Renal cortical epithelial cell (primary cell): ENCODE measurements around the gene ZNF605. TPM values are rescaled to one million over a fixed set of nuclear protein-coding genes. Genes with fewer than 3 reads are reported as not detected.
"Not testable (repeated sequence)": the region's sequence is repeated elsewhere in the genome, so short reads cannot be mapped to it uniquely, and the experiment has no call there.

Experiments
- DNase-seq: peaks from one replicate; pipeline ENCODE4 v3.0.0-alpha.2; 2011; ENCODE audit warnings: low read depth
- total RNA-seq: library from RNA; depleted of rRNA; stranded (reverse); fragments of >200 nt; gene quantifications from 2 replicates; pipeline ENCODE4 v1.2.3, GENCODE V29; 2014

Gene ZNF605
- total RNA-seq, 1 donor from 2014 or later = 25.3 TPM

DNA sequence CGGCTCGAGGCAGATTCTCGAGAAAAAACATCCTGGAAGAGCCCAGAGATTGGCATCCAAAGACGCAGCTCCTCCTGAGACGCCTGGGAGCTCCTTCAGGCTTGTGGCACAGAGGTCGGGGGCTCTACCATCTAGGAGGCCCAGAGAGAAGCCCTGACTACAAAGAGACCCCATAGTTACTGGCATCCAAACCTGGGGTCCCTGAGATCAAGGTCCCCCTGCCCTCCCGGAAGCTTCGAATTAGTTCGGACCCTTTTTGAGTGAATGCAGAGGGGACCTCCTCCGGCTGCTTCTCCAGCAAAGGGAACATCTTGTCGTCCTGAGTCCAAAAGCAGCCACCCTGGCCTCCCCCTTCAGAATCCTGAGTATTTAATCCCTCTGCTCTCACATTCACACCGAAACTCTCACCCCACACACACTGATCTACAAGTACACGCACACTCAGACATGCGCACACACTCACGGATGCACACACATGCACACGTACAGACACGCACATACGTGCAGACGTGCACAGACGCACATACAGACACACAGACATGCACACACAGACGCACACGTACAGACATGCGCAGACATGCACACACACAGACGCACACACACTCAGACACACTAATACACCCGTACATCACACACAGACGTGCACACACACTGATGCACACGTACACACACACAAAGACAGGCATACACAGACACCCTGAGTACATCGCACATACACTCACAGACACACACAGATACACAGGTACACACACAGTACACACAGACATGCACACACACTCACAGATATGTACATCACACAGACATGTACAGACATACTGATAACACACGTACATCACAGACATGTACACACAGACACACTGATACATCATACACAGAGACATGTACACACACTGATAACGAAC, 5.9 kb downstream of the ZNF605 start:
- no peak for DNase-seq

DNA sequence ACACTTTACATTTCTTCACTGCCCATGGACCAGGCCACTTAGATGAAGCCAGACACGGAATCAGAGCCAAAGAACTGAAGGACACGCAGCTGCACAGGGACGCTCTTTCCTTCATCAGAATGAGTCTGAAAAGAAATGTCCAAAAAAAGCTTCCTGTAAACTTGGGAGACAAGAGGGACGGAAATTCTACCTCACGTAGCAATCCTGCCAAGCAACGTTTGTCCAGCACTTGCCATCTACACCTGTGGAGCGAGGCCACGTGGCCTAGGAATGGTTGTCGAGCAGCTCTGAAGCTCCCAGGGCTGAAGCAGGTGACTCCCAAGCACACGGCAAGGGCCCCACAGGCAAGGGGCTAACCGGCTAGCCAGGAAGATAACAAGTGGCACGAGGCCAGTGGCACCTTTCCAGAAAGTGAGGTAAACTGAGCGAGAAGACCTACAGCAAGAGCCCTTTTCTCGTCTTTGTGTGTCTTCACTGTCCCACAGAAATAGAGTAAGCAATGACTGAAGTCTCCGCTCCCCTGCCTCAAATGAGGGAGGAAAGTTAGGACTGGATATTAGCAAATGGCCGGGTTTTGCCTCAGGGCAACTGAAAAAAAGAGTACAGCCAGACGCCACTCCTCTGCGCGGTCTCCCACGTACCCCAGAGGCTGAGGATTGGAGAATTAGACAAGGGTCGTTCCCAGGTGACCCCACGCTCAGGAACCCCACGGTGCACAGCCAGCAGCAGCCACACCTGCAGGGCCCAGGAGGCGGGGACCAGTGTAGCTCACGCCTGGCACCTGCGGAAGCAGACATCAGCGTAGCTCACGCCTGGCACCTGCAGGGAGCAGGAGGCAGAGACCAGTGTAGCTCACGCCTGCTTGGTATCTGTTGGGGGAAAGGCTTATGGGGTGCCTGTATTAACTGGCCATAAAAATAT, 7.7 kb downstream of the ZNF605 start:
- DNase-seq = no peak

DNA sequence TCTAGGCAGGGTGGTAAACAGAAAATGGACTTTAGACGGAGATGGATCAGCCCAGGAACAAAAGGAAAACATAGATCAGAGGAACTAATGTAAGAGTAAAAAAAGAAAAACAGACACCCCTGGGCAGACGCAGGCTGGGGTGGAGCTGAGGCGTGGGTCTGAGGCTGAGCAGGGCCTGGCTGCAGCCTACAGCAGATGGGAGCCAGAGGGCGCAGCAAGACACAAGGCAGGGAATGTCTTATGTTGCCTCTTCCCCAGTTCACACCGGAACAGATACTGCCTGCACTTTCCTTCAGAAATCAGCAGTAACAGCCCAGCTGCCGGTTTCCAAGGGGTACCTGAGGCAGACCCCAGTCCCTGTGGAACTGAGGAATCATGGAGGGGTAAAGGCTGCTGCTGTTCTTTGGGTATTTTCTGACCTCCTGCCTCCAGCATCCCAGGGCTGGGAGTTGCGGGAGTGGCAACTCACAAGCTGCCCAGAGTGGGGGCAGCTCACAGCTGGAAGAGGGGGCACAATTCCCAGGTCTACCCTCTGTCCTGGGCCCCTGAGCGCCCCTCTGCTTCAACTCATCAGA, 9.8 kb downstream of the ZNF605 start:
- DNase-seq = no peak

DNA sequence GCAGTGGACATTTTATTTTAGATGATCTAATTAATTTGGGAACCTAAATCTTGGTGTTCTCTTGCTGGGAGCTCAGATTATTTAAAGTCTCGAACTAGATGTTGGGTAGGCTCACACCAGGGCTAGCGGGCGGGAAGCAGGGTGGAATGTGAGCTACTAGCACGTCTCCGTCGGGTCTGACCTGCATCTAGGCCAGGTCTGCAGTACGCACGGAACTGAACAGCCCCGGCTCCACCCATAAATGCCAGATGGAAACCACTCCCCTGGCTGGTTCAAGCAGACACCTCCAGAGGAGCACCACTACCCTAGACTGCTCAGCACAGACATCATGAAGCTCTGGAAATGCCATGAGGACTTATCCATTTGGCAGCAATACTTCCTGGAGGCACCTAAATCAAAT, 10.3 kb downstream of the ZNF605 start:
- no peak for DNase-seq

DNA sequence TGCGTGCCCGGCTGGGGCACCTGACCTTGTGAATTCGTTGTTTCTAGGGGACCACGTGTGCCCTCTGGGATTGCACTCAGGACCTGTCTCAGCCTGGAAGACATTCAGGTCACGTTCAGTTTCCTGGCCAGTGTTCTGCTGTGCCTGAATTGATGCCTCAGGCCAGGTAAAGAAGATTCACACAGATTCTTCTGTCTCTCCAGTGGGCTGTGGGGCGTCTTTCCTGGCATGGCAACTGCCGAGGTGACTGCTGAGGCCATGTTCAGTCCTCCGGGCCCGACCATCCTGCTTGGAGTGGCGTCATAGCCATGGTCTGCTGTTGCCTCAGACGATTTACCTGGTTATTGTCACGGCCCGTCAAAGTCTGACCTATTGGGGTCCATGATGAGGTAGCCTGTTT, 13.5 kb downstream of the ZNF605 start:
- DNase-seq = no peak

DNA sequence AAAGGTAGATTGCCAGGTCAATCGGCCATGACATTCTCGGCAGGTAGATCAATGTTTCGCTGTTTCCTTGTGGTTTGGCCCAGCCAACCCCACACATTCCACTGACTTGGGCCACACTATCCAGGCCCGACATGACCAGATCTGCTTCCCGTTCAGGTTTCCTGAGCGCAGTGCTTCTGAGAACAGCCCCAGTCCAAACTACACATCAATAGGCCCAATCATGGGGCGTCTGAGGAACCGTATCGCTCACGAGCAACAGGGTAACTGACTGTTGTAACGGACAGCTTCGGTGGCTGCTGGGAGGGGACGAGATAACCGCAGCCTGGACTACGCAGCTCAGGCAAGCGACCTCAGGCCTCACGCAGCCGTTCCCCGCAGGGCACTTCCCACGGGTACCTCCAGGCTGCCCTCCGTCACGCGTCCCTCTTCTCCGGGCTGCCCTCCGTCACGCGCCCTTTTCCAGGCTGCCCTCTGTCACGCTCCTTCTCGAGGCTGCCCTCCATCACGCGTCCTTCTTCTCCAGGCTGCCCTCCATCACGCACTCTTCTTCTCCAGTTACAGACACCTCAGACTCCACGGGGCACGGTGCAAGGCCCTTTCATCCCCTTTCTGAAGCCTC, 14.7 kb downstream of the ZNF605 start:
- DNase-seq = no peak

DNA sequence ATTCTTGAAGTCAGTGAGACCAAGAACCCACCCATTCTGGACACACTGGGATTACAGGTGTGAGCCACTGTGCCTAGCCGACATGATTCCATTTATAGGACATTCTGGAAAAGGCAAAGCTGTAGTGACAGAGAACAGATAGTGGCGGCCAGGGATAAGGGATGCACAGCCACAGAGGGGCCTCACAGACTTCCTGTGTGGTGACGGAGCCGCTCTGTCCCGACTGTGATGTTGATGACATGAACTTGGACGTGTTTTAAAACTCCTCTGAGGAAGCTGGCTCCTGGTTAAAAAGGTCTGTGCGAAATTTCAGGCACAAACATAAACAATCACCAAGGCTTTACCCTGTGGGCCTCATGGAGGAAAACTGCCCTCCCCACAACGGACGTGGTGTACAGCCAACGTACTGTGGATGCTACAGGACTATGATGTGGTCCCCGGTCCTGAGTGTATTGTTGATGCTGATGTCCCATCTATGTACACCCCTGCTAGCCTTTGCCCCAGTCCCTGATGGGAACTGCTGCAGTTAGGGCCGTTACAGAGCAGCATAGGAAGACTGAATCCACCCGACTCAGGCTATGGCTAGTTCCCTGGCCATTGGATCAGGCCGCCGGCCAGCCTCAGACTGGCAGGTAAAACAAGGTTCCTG, 15.9 kb downstream of the ZNF605 start:
- DNase-seq = no peak

DNA sequence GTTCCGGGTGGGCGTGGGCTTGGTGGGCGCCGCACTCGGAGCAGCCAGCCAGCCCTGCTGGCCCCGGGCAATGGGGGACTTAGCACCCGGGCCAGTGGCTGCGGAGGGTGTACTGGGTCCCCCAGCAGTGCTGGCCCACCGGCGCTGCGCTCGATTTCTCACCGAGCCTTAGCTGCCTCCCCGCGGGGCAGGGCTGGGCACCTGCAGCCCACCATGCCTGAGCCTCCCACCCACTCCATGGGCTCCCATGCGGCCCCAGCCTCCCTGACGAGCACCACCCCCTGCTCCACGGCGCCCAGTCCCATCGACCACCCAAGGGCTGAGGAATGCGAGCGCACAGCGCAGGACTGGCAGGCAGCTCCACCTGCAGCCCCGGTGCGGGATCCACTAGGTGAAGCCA, 17.3 kb downstream of the ZNF605 start:
- not testable (repeated sequence) for DNase-seq

DNA sequence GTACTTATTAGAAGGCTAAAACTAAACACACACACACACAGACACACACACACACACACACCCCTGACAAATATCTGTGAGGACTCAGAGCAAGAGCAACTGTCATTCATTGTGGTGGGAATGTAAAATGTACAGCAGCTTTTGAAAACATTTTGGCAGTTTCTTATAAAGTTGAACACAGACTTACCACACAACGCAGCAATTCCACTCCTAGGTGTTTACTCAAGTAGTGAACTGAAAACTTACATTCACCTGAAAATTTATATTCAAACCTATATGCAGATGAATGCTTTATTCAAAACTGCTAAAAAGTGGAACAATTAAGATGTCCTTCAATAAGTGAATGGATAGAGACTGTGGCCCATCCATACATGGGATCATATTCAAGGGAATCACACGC, 18.6 kb downstream of the ZNF605 start:
- DNase-seq = no peak

DNA sequence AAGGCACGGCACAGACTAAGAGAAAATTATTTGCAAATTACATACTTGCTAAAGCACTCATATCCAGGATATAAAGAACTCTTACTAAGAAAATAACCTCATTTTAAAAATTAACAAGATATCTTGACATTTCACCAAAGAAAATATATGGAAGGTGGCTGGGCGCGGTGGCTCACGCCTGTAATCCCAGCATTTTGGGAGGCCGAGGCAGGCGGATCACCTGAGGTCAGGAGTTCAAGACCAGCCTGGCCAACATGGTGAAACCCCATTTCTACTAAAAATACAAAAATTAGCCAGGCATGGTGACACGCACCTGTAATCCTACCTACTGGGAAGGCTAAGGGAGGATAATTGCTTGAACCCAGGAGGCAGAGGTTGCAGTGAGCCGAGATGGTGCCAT, 19.2 kb downstream of the ZNF605 start:
- not testable (repeated sequence) for DNase-seq

DNA sequence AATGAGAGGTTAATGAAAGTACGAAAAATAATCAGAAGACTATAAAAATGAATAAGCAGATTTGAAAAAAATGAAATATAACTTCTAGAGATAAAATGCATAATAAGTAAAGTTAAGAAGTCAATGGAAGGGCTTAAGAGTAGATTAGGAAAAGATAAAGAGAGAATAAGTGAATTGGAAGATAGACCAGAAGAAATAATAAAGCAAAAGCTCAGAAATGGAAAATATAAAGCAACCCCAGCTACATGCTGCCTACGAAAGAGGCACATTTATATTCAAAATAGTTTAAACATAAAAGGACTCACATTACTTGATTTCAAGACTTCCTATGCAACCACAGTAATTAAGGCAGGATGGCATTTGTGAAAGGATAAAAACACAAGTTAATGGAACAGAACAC, 19.9 kb downstream of the ZNF605 start:
- DNase-seq = no peak

DNA sequence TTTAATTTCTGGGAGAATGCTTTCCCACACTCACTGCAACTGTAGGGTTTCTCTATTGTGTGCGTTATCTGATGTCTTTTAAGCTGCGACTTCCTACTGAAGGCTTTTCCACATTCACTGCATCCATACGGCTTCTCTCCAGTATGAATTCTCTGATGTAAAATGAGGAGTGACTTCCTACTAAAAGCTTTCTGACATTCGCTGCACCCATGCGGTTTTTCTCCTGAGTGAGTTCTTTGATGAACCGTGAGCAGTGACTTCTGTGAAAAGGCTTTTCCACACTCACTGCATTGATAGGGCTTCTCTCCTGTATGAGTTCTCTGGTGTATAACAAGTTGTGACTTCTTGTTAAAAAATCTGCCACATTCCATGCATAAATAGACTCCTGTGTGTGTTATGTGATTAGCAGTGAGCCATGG, 29.7 kb downstream of the ZNF605 start:
- no peak for DNase-seq

DNA sequence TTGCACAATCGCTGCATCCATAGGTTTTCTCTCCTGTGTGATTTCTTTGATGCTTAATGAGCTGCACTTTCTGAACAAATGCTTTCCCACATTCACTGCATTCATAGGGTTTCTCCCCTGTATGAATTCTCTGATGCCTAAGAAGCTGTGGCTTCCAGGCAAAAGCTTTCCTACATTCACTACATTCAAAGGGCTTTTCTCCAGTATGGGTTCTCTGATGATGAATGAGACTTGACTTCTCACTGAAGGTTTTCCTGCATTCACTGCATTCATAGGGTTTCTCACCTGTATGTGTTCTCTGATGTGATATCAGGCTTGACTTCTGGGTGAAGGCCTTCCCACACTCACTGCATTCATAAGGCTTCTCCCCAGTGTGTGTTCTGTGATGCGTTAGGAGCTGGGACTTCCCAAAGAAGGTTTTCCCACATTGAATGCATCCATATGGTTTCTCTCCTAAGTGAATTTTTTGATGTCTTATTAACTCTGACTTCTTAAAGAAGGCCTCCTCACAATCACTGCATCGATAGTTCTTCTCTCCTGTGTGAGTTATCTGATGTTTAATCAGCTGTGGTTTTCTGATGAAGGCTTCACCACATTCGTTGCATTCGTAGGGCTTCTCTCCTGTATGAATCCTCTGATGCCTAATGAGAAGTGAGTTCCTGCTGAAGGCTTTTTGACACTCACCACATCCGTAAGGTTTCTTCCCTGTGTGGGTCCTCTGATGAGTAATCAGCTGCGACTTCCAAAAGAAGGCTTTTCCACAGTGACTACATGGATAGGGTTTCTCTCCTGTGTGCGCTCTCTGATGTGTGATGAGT, 30.3 kb downstream of the ZNF605 start:
- DNase-seq = no peak

DNA sequence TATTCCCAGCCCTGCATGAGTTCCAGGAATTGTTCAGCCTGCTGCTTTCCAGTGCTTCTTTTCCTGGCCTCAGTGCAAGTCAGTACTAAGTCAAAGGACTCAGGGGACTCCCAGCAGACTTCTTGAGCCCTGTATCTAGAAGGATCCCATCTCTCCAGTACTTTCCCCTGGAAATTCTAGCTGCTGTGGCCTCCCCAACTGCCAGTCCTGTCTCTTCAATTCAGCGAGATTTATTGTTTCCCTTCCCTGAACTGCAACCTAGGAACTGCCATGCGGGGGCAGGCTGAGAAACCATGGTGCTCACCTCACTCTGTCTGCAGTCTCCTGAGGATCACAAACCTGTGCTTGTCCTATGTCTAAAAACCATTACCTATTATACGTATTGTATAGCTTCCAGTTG, 31.8 kb downstream of the ZNF605 start:
- DNase-seq = no peak

DNA sequence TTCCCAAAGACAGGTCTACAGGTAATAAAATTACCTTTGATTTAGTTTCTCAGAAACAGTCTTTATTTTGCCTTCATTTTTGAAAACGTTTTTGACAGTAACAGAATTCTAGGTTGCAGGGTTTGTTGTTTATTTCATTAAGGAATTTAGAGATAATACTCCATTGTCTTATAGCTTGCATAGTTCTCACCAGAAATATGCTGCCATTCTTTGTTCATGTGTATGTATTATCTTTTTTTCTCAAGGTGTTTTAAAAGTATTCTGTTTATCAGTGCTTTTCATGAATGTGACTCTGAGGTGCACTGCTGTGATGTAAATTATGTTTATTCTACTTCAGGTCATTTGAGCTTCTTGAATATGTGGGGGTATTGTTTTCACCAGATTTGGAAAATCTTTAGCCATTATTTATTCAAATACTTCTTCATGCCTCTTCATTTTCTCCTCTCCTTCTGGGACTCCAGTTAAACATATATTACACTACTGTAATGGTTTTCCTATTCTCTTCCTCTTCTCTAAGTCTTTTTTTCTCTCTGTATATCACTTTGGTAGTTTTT, 32.7 kb downstream of the ZNF605 start:
- no peak for DNase-seq

DNA sequence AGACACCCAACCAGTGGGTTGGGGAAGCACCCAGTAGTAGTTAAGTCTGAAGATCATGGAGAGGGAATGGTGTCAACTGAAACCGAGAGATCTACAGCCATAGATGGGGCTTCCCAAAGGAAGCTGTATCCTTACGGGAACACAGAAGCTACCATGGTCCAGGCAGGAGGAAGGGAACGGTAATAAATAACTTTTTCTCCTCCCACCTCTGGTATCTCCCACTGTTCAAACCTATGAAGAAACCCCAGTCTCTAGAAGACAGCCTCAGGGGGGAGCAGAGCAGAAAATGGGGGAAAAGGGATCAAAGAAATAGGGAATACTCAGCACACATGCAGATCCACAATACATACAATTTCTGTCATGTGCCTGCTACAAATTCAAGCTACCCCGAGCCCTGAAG, 33.4 kb downstream of the ZNF605 start:
- no peak for DNase-seq

DNA sequence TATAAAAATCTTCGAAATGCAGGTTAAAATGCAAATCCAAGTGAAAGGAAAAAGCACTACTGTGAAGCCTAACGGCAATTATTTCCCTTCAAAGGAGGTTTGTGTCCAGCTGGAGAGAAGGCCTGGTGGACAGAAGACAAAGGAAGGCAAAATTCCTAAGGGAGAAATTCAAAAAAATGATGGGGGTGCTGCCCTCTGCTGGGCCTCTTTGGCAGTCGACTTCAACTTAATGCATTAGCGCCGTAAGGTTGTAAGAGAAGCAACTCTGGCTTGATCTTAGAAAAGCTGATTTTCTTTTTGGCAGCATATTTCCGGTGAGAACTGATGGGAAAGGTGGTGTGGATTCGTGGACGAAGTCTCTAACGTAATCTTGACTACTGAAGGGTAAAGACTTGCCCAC, 34.4 kb downstream of the ZNF605 start:
- DNase-seq = no peak

DNA sequence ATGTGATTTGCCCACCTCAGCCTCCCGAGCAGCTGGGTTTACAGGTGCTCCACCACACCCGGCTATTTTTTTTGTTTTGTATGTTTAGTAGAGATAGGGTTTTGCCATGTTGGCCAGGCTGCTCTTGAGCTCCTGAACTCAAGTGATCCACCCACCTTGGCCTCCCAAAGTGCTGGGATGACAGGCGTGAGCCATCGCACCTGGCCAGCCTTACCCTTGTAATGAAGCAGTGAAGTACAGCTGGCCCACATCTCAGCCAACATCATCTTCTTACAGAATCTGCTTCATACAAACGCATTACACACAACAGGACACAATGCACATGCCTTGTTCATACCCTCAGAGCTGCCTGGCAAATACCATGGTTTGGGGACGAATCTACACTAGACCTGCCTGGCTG, 37.4 kb downstream of the ZNF605 start:
- no peak for DNase-seq

DNA sequence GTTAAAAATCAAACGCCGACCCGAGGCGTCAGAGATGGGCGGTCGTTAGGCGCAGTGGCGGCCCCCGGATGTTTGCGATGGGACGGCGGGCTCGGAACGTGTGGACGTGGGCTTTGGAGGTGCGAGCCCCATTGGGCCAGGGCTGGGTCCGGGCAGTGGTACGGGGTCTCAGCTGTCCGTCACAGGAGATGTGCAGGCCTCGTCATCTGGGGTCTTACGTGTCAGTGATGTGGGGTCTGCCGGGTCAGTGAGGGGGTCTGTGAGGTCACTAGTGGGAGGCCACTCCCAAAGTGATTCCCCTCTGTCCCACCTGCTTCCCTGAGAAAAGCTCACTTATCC, 47.1 kb downstream of the ZNF605 start:
- DNase-seq = no peak
